ENCODE measurements around the gene PPP1CA. TPM values are rescaled to one million over a fixed set of nuclear protein-coding genes. Genes with fewer than 3 reads are reported as not detected.
A peak's percentile ranks its signal among the peaks of the same experiment; 100 is the strongest.

Gene PPP1CA
- total RNA-seq, 1 donor from 2014 or later: 103 TPM

DNA sequence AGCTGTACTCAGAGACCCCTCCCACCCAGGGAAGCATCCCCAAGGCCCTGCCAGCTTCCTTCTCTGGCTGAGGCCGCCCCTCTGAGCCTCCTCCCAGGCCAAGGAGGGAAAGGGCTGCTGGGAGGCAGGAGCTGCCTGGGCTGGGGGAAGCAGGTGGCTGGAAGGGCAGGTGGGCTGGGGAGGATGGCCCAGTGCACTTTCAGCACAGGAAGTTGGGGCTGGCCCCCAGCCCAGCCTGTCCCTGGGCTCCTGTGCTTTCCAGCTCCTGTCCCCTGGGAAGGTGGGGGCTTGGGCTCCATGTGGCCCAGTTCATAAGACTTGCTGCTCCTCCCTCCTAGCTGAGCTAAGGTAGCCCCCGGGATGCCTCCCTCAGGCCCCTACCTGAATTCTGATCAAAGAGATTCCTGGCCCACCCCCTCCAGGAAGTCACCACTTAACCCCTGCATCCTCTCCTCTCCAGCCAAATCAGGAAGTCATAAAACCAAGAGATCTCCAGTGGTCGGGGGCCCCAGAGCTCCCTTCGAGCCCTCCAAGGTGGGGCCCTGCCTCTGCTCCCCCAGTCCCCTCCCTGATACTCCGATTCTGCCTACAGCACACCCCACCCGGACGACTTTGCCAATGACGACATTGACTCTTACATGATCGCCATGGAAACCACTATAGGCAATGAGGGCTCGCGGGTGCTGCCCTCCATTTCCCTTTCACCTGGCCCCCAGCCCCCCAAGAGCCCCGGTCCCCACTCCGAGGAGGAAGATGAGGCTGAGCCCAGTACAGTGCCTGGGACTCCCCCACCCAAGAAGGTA, 4.9 kb downstream of the PPP1CA start:
- Mint-ChIP-seq H3K27me3 (ENCODE audit: low read depth) (no peaks in the 10 kb centered on the region), H3K4me3 (no peak overlapping the region), H3K4me1 (peaks cover 19% of the 10 kb centered on the region), H3K27ac (peak overlapping the region; percentile 36), H3K36me3 (peaks cover 2% of the 10 kb centered on the region), H3K9me3 (no peaks in the 10 kb centered on the region)
- no peak for DNase-seq (ENCODE audit: low spot score in 2 of 2, unreplicated experiment in 2 of 2)
- TF ChIP-seq, protein P1, sequence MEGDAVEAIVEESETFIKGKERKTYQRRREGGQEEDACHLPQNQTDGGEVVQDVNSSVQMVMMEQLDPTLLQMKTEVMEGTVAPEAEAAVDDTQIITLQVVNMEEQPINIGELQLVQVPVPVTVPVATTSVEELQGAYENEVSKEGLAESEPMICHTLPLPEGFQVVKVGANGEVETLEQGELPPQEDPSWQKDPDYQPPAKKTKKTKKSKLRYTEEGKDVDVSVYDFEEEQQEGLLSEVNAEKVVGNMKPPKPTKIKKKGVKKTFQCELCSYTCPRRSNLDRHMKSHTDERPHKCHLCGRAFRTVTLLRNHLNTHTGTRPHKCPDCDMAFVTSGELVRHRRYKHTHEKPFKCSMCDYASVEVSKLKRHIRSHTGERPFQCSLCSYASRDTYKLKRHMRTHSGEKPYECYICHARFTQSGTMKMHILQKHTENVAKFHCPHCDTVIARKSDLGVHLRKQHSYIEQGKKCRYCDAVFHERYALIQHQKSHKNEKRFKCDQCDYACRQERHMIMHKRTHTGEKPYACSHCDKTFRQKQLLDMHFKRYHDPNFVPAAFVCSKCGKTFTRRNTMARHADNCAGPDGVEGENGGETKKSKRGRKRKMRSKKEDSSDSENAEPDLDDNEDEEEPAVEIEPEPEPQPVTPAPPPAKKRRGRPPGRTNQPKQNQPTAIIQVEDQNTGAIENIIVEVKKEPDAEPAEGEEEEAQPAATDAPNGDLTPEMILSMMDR (IDR thresholded peaks at IDR 0.05; ENCODE audit: unreplicated experiment): no peak

DNA sequence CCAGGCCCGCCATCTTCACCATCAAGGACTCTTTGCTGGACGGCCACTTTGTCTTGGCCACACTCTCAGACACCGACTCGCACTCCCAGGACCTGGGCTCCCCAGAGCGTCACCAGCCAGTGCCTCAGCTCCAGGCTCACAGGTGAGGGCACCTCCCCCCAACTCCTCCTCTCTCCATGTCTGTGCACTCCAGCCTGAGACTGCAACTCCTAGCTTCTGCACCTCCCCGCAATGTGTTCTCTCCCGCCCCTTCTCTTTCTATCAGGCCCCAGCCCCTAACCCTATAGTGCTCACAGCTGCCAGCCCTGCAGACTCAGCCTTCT, 5.4 kb downstream of the PPP1CA start:
- Mint-ChIP-seq H3K27ac (no peak overlapping the region), H3K36me3 (peaks cover 2% of the 10 kb centered on the region), H3K4me1 (peaks cover 22% of the 10 kb centered on the region), H3K27me3 (ENCODE audit: low read depth) (no peaks in the 10 kb centered on the region), H3K4me3 (no peak overlapping the region), H3K9me3 (no peaks in the 10 kb centered on the region)
- no peak for DNase-seq (ENCODE audit: low spot score in 2 of 2, unreplicated experiment in 2 of 2)
- TF ChIP-seq, protein P1 (IDR thresholded peaks at IDR 0.05; ENCODE audit: unreplicated experiment): no peak

DNA sequence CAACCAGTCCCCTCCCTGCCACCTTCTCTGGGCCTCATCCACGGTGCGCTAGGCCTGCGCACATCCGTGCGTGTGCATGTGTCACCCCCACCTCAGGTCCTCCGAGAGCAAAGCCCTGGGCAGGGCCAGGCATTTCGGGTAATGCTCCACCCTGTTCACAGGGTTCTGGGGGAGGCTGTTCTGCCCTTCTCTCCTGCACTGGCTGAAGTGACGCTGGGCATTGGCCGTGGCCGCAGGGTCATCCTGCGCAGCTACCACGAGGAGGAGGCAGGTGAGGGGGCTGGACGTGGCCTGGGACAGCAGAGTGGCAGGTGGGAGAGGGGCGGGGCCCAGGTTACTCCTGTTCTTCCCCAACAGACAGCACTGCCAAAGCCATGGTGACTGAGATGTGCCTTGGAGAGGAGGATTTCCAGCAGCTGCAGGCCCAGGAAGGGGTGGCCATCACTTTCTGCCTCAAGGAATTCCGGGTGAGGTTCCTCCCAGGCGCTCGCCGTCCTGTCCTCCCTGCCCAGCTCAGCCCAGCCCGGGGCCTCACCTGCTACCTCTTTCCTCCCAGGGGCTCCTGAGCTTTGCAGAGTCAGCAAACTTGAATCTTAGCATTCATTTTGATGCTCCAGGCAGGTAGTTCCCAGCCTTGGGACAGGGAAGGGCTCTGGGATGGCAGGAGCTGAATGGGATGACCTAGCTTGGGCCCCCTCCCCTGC, 6.0 kb downstream of the PPP1CA start:
- H3K27me3 Mint-ChIP-seq (ENCODE audit: low read depth): no peaks in the 10 kb centered on the region
- DNase-seq (ENCODE audit: low spot score in 2 of 2, unreplicated experiment in 2 of 2): no peak
- TF ChIP-seq, protein P1 (IDR thresholded peaks at IDR 0.05; ENCODE audit: unreplicated experiment): no peak
- no peak overlapping the region for H3K4me3 Mint-ChIP-seq
- H3K27ac Mint-ChIP-seq: no peak overlapping the region
- peaks cover 25% of the 10 kb centered on the region for H3K4me1 Mint-ChIP-seq
- H3K36me3 Mint-ChIP-seq: peaks cover 2% of the 10 kb centered on the region
- no peaks in the 10 kb centered on the region for H3K9me3 Mint-ChIP-seq

DNA sequence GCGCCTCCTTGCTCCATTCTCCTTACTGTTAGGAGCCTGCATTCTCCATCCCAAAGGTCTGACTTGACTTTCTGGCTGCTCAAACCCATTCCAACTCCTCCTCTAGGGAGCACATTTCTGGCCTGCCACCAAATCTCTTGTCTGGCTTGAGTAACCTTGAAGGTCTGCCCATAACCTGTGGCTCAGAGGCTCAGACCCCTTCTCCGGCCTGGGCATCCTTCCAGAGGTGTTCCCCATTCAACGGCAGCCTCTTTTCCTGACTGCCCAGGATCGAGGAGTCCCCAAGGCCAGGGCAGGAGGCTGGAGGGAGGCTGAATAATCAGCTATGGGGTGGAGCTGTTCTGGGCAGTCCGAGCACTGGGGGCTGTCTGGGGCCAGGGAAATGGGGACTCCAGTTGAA, 7.7 kb downstream of the PPP1CA start:
- H3K4me3 Mint-ChIP-seq: peak overlapping the region; percentile 32
- no peaks in the 10 kb centered on the region for H3K9me3 Mint-ChIP-seq
- peaks cover 28% of the 10 kb centered on the region for H3K4me1 Mint-ChIP-seq
- H3K36me3 Mint-ChIP-seq: peaks cover 2% of the 10 kb centered on the region
- no peak for DNase-seq (ENCODE audit: low spot score in 2 of 2, unreplicated experiment in 2 of 2)
- TF ChIP-seq, protein P1 (IDR thresholded peaks at IDR 0.05; ENCODE audit: unreplicated experiment): no peak
- H3K27ac Mint-ChIP-seq: no peak overlapping the region
- H3K27me3 Mint-ChIP-seq (ENCODE audit: low read depth): no peaks in the 10 kb centered on the region

DNA sequence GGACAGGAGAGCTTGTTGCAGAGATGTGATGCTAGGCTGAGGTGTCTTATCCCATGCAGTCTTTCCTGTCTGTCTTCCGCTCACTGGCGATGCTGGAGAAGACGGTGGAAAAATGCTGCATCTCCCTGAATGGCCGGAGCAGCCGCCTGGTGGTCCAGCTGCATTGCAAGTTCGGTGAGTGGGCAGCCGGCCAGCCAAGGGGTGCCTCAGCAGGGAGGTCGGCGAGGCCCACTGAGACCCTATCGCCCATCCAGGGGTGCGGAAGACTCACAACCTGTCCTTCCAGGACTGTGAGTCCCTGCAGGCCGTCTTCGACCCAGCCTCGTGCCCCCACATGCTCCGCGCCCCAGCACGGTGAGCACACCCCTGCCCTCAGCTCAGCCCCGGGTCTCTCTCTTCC, 8.2 kb downstream of the PPP1CA start:
- Mint-ChIP-seq H3K36me3 (peaks cover 2% of the 10 kb centered on the region), H3K4me1 (peaks cover 28% of the 10 kb centered on the region), H3K27me3 (ENCODE audit: low read depth) (no peaks in the 10 kb centered on the region), H3K9me3 (no peaks in the 10 kb centered on the region), H3K27ac (no peak overlapping the region), H3K4me3 (peak overlapping the region; percentile 79)
- TF ChIP-seq, protein P1 (IDR thresholded peaks at IDR 0.05; ENCODE audit: unreplicated experiment): no peak
- no peak for DNase-seq (ENCODE audit: low spot score in 2 of 2, unreplicated experiment in 2 of 2)

All from mesothelial cell of epicardium (in vitro differentiated cells).